ENCODE measurements around the gene KANK3.

The KANK3 gene

GRCh38 chr19:8329996-8330395, 13.1 kb downstream of the KANK3 start:
- Histone ChIP-seq H3K27me3 (replicated peaks; ENCODE audit: insufficient read depth, low read length) (peaks cover 54% of the 10 kb centered on the region), H3K4me2 (ENCODE audit: low read depth, low read length) (no peak overlapping the region)
- no peak for DNase-seq

GRCh38 chr19:8325454-8325853, 17.6 kb downstream of the KANK3 start:
- no peak overlapping the region for H2AFZ ChIP-seq (ENCODE audit: low read length)
- no peak for DNase-seq
- peaks cover 11% of the 10 kb centered on the region for H3K36me3 ChIP-seq (replicated peaks; ENCODE audit: insufficient read depth, low read length)
- peaks cover 8% of the 10 kb centered on the region for H3K4me1 ChIP-seq (ENCODE audit: low read length)
- no peak overlapping the region for H3K27ac ChIP-seq (ENCODE audit: low read length)
- H3K9me3 ChIP-seq (replicated peaks; ENCODE audit: insufficient read depth, low read length) = no peaks in the 10 kb centered on the region
- peaks cover 26% of the 10 kb centered on the region for H3K79me2 ChIP-seq (ENCODE audit: low read length)
- H3K27me3 ChIP-seq (replicated peaks; ENCODE audit: insufficient read depth, low read length) = peaks cover 21% of the 10 kb centered on the region
- no peaks in the 10 kb centered on the region for H3K9me2 ChIP-seq (replicated peaks; ENCODE audit: insufficient read depth, low read length)
- TF ChIP-seq EZH2phosphoT487 (IDR thresholded peaks at IDR 0.05; ENCODE audit: low read length) (no peak), EZH2 (optimal IDR thresholded peaks at IDR 0.05; ENCODE audit: low read depth, low read length) (no peak), CTCF (IDR thresholded peaks at IDR 0.05; ENCODE audit: low read length) (no peak)
- peaks cover 35% of the 10 kb centered on the region for H3F3A ChIP-seq (ENCODE audit: insufficient read depth, low read length)
- H3K4me2 ChIP-seq (ENCODE audit: low read depth, low read length) = no peak overlapping the region
- H3K9ac ChIP-seq (ENCODE audit: low read length) = no peak overlapping the region
- no peak overlapping the region for H3K4me3 ChIP-seq (ENCODE audit: low read length)
- H4K20me1 ChIP-seq (ENCODE audit: insufficient read depth, low read length) = peaks cover 4% of the 10 kb centered on the region; the same call in 1 of the 2 replicates

More at GRCh38 chr19:8329996-8330395, 13.1 kb downstream of the KANK3 start:
- no peaks in the 10 kb centered on the region for H3K9me2 ChIP-seq (replicated peaks; ENCODE audit: insufficient read depth, low read length)
- no peak overlapping the region for H3K9ac ChIP-seq (ENCODE audit: low read length)
- H3K4me1 ChIP-seq (ENCODE audit: low read length) = no peaks in the 10 kb centered on the region
- H3K9me3 ChIP-seq (replicated peaks; ENCODE audit: insufficient read depth, low read length) = no peaks in the 10 kb centered on the region
- H2AFZ ChIP-seq (ENCODE audit: low read length) = no peak overlapping the region
- no peaks in the 10 kb centered on the region; the same call in 1 of the 2 replicates for H4K20me1 ChIP-seq (ENCODE audit: insufficient read depth, low read length)
- no peak overlapping the region for H3K4me3 ChIP-seq (ENCODE audit: low read length)
- H3K36me3 ChIP-seq (replicated peaks; ENCODE audit: insufficient read depth, low read length) = no peaks in the 10 kb centered on the region
- H3K27ac ChIP-seq (ENCODE audit: low read length) = no peak overlapping the region
- no peaks in the 10 kb centered on the region for H3F3A ChIP-seq (ENCODE audit: insufficient read depth, low read length)
- H3K79me2 ChIP-seq (ENCODE audit: low read length) = no peaks in the 10 kb centered on the region
- TF ChIP-seq EZH2 (optimal IDR thresholded peaks at IDR 0.05; ENCODE audit: low read depth, low read length) (no peak), CTCF (IDR thresholded peaks at IDR 0.05; ENCODE audit: low read length) (no peak), EZH2phosphoT487 (IDR thresholded peaks at IDR 0.05; ENCODE audit: low read length) (no peak)

- H3K4me3 ChIP-seq (ENCODE audit: low read length) = no peak overlapping the region
- peaks cover 36% of the 10 kb centered on the region for H3K79me2 ChIP-seq (ENCODE audit: low read length)
- H3K27ac ChIP-seq (ENCODE audit: low read length) = no peak overlapping the region
- H3F3A ChIP-seq (ENCODE audit: insufficient read depth, low read length) = peaks cover 39% of the 10 kb centered on the region
- H3K9me2 ChIP-seq (replicated peaks; ENCODE audit: insufficient read depth, low read length) = no peaks in the 10 kb centered on the region
- no peak overlapping the region for H2AFZ ChIP-seq (ENCODE audit: low read length)
- no peak overlapping the region for H3K9ac ChIP-seq (ENCODE audit: low read length)
- peaks cover 15% of the 10 kb centered on the region for H3K27me3 ChIP-seq (replicated peaks; ENCODE audit: insufficient read depth, low read length)
- H3K36me3 ChIP-seq (replicated peaks; ENCODE audit: insufficient read depth, low read length) = peaks cover 11% of the 10 kb centered on the region
- TF ChIP-seq EZH2phosphoT487 (IDR thresholded peaks at IDR 0.05; ENCODE audit: low read length) (no peak), EZH2 (optimal IDR thresholded peaks at IDR 0.05; ENCODE audit: low read depth, low read length) (no peak), CTCF (IDR thresholded peaks at IDR 0.05; ENCODE audit: low read length) (peak; percentile 22; the same call in 1 of the 2 replicates)
- H3K4me1 ChIP-seq (ENCODE audit: low read length) = peaks cover 8% of the 10 kb centered on the region
- DNase-seq = peak; percentile 21
- H4K20me1 ChIP-seq (ENCODE audit: insufficient read depth, low read length) = peaks cover 4% of the 10 kb centered on the region; the same call in 1 of the 2 replicates
- no peak overlapping the region for H3K4me2 ChIP-seq (ENCODE audit: low read depth, low read length)
- H3K9me3 ChIP-seq (replicated peaks; ENCODE audit: insufficient read depth, low read length) = no peaks in the 10 kb centered on the region
Observed at GRCh38 chr19:8324186-8325050, 18.6 kb downstream of the KANK3 start.

Data from MM.1S (cell line).